BLaER1 treated with 17β-estradiol and CSF1 and Interleukin-3, amounts not matched to agents 10 nM and 100 nM (cell line): ENCODE results near the gene PWWP2A.

Source experiments
- H3K27ac ChIP-seq, 11 experiments: shearing (Covaris generic); formaldehyde crosslinking; 2 replicates each; pipeline ENCODE4 v1.8.1; 2022
- H3K27me3 ChIP-seq, 11 experiments: shearing (Covaris generic); formaldehyde crosslinking; 2 replicates each; pipeline ENCODE4 v1.8.1; 2022
- H3K36me3 ChIP-seq, 11 experiments: shearing (Covaris generic); formaldehyde crosslinking; 2 replicates each; pipeline ENCODE4 v1.8.1; 2022
- H3K4me1 ChIP-seq, 10 experiments: shearing (Covaris generic); formaldehyde crosslinking; 2 replicates each; pipeline ENCODE4 v1.8.1; 2022
- H3K4me2 ChIP-seq, 11 experiments: shearing (Covaris generic); formaldehyde crosslinking; 2 replicates each; pipeline ENCODE4 v1.8.1; 2022
- H3K4me3 ChIP-seq, 10 experiments: shearing (Covaris generic); formaldehyde crosslinking; 2 replicates each; pipeline ENCODE4 v1.8.1; 2022
- H3K9ac ChIP-seq, 11 experiments: shearing (Covaris generic); formaldehyde crosslinking; 2 replicates each; pipeline ENCODE4 v1.8.1; 2022
- H3K9me3 ChIP-seq, 11 experiments: shearing (Covaris generic); formaldehyde crosslinking; replicated peaks in 1 of 11; 2 replicates each; pipeline ENCODE4 v1.8.1; 2022
- H4K20me1 ChIP-seq, 11 experiments: shearing (Covaris generic); formaldehyde crosslinking; 2 replicates each; pipeline ENCODE4 v1.8.1; 2022
- Cebpa-rat ChIP-seq, 11 experiments: shearing (Covaris generic); IDR thresholded peaks; 2 replicates each; pipeline ENCODE4 v1.8.1; 2022

PWWP2A gene

GRCh38 chr5:160089531-160089930 lies 29.7 kb downstream of the PWWP2A start:
- Histone ChIP-seq H3K27ac (peak overlapping the region in 8 of 11 experiments; percentile 10 to 70 (median 46); a peak in 13 of 22 replicates), H3K4me2 (peak overlapping the region in 8 of 11 experiments; percentile 24 to 90 (median 78); a peak in 15 of 22 replicates)

DNA sequence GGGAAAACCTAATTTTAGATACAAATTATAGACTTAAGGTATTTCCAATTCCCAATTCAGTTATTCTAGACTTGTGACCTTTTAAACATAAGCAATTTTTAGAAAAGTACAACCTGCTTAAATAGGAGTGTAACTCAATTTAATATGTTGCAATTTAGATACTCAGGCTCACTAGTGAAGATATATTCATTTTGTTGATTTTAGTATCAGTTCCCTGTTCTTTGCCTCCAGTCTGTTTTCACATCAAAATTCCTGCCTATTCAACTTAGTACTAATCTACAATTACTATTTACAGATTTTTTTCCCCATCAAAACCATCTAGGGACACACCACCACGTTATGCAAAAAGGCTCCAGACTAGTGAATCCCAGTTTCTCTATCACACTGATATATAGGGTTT lies 30.4 kb downstream of the PWWP2A start:
- peak overlapping the region in 2 of 11 experiments; percentile 20 to 54; a peak in 4 of 22 replicates for H3K9ac ChIP-seq
- peak overlapping the region in 8 of 11 experiments; percentile 24 to 90 (median 78); a peak in 15 of 22 replicates for H3K4me2 ChIP-seq
- peak overlapping the region in 8 of 11 experiments; percentile 10 to 70 (median 46); a peak in 13 of 22 replicates for H3K27ac ChIP-seq

More at GRCh38 chr5:160089531-160089930, 29.7 kb downstream of the PWWP2A start:
- H3K4me1 ChIP-seq = peaks cover 0 to 80% (median 50%) of the 10 kb centered on the region in 10 experiments; a peak in 15 of 20 replicates
- H4K20me1 ChIP-seq = no peaks in the 10 kb centered on the region
- peak overlapping the region in 1 of 11 experiments; percentile 54; a peak in 3 of 22 replicates for H3K9ac ChIP-seq
- no peak for TF ChIP-seq Cebpa-rat (IDR thresholded peaks at IDR 0.05)
- H3K36me3 ChIP-seq = peaks cover 20 to 55% (median 37%) of the 10 kb centered on the region in 11 experiments
- H3K27me3 ChIP-seq = no peaks in the 10 kb centered on the region
- H3K4me3 ChIP-seq = peak overlapping the region in 1 of 10 experiments; percentile 25; a peak in 2 of 20 replicates
- H3K9me3 ChIP-seq = no peaks in the 10 kb centered on the region

DNA sequence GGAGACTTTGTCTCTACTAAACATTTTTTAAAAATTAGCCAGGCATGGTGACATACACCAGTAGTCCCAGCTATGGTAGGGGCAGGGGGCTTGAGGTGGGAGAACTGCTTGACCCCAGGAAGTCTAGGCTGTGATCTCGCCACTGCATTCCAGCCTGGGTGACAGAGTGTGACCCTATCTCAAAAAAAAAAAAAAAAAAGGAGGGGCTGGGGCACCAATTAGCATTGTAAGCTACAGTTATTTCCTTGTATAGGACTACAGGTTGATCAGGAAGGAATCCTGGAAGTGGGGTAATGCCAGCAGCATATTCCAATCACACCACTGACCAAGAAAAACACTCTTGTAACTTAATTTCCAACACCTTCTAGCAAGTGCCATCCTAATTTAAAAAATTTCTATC lies 32.1 kb downstream of the PWWP2A start:
- Histone ChIP-seq H3K27me3 (no peaks in the 10 kb centered on the region), H3K9ac (no peak overlapping the region), H3K9me3 (no peaks in the 10 kb centered on the region), H3K36me3 (peaks cover 2 to 34% (median 13%) of the 10 kb centered on the region in 11 experiments; a peak in 21 of 22 replicates), H3K4me1 (peaks cover 0 to 77% (median 31%) of the 10 kb centered on the region in 10 experiments; a peak in 15 of 20 replicates), H3K4me2 (peak overlapping the region in 4 of 11 experiments; percentile 78 to 90 (median 86); a peak in 7 of 22 replicates), H3K27ac (peak overlapping the region in 3 of 11 experiments; percentile 21 to 62 (median 55); a peak in 1 of 22 replicates), H3K4me3 (no peak overlapping the region), H4K20me1 (no peaks in the 10 kb centered on the region)
- TF ChIP-seq Cebpa-rat (IDR thresholded peaks at IDR 0.05) = no peak

More for the DNA sequence above, 30.4 kb downstream of the PWWP2A start:
- Histone ChIP-seq H3K4me3 (peak overlapping the region in 2 of 10 experiments; percentile 25 to 28; a peak in 2 of 20 replicates), H3K36me3 (peaks cover 18 to 50% (median 29%) of the 10 kb centered on the region in 11 experiments), H4K20me1 (no peaks in the 10 kb centered on the region), H3K9me3 (no peaks in the 10 kb centered on the region), H3K4me1 (peaks cover 0 to 78% (median 46%) of the 10 kb centered on the region in 10 experiments; a peak in 15 of 20 replicates), H3K27me3 (no peaks in the 10 kb centered on the region)
- no peak for TF ChIP-seq Cebpa-rat (IDR thresholded peaks at IDR 0.05)

DNA sequence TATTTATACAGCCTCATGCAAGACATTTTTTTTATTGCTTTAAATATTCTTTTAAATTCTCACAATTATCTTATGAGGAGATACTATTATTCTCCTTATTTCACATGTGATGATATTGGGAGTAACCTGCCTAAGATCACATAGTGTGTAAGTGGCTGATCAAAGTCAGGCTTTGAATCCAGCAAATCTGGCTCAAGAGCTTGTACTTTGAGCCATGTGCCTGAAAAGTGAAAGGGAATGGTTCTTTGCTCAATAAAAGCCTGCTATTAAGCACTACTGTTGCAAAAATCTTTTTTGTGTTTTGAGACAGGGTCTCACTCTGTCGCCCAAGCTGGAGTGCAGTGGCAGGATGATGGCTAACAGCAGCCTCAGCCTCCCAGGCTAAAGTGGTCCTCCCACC lies 35.1 kb downstream of the PWWP2A start:
- Histone ChIP-seq H3K27ac (no peak overlapping the region), H3K27me3 (no peaks in the 10 kb centered on the region), H3K4me3 (no peak overlapping the region), H3K9me3 (no peaks in the 10 kb centered on the region), H3K4me1 (peaks cover 0 to 63% (median 19%) of the 10 kb centered on the region in 10 experiments; a peak in 15 of 20 replicates), H3K9ac (no peak overlapping the region), H4K20me1 (no peaks in the 10 kb centered on the region), H3K36me3 (peaks cover 0 to 32% (median 11%) of the 10 kb centered on the region in 11 experiments; a peak in 13 of 22 replicates), H3K4me2 (no peak overlapping the region)
- TF ChIP-seq Cebpa-rat (IDR thresholded peaks at IDR 0.05) = no peak

- Histone ChIP-seq H3K27me3 (no peaks in the 10 kb centered on the region), H3K27ac (no peak overlapping the region), H4K20me1 (no peaks in the 10 kb centered on the region), H3K36me3 (peaks cover 0 to 38% (median 18%) of the 10 kb centered on the region in 11 experiments; a peak in 15 of 22 replicates), H3K9me3 (no peaks in the 10 kb centered on the region), H3K4me1 (peaks cover 0 to 57% (median 13%) of the 10 kb centered on the region in 10 experiments; a peak in 15 of 20 replicates), H3K9ac (no peak overlapping the region), H3K4me2 (no peak overlapping the region; a peak in 1 of 22 replicates), H3K4me3 (no peak overlapping the region)
- no peak for TF ChIP-seq Cebpa-rat (IDR thresholded peaks at IDR 0.05)
Observed at GRCh38 chr5:160083501-160083900, 35.7 kb downstream of the PWWP2A start.

- H3K27ac ChIP-seq = no peak overlapping the region
Observed at GRCh38 chr5:160082614-160083500, 36.4 kb downstream of the PWWP2A start.

DNA sequence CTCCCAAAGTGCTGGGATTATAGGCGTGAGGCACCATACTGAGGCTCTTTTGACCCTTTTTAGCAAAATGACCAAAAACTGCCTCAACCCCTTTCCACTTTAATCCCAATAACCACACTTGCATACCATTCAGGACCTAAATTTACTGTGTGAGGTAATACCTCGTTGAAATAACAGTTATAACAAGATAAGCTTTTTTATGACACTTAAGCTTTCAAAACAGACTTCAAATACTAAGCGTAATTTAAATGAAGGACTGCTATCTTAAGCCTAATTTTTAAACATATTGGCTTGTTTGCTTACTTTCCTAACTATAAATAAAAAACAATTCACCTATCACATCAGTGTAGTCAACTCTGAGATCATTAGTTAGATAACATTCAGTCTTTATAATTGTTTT lies 37.8 kb downstream of the PWWP2A start:
- H3K4me2 ChIP-seq = peak overlapping the region in 5 of 11 experiments; percentile 8 to 52 (median 46); a peak in 6 of 22 replicates
- TF ChIP-seq Cebpa-rat (IDR thresholded peaks at IDR 0.05) = no peak
- no peaks in the 10 kb centered on the region for H4K20me1 ChIP-seq
- H3K9ac ChIP-seq = 0 out of 22 replicates have a peak overlapping the region, but pooled peaks of 2 of the 11 experiments have one; percentile 12 to 13
- H3K36me3 ChIP-seq = peaks cover 9 to 52% (median 33%) of the 10 kb centered on the region in 11 experiments; a peak in 19 of 22 replicates
- no peaks in the 10 kb centered on the region for H3K9me3 ChIP-seq
- H3K27me3 ChIP-seq = no peaks in the 10 kb centered on the region
- H3K4me3 ChIP-seq = no peak overlapping the region
- peaks cover 0 to 36% (median 3%) of the 10 kb centered on the region in 10 experiments; a peak in 10 of 20 replicates for H3K4me1 ChIP-seq
- peak overlapping the region in 4 of 11 experiments; percentile 24 to 52 (median 37); a peak in 5 of 22 replicates for H3K27ac ChIP-seq

More at GRCh38 chr5:160082614-160083500, 36.4 kb downstream of the PWWP2A start:
- H3K9me3 ChIP-seq = no peaks in the 10 kb centered on the region
- no peaks in the 10 kb centered on the region for H4K20me1 ChIP-seq
- H3K9ac ChIP-seq = no peak overlapping the region
- no peak overlapping the region; a peak in 1 of 22 replicates for H3K4me2 ChIP-seq
- no peak overlapping the region for H3K4me3 ChIP-seq
- peaks cover 5 to 45% (median 23%) of the 10 kb centered on the region in 11 experiments; a peak in 18 of 22 replicates for H3K36me3 ChIP-seq
- H3K4me1 ChIP-seq = peaks cover 0 to 50% (median 7%) of the 10 kb centered on the region in 10 experiments; a peak in 13 of 20 replicates
- TF ChIP-seq Cebpa-rat (IDR thresholded peaks at IDR 0.05) = no peak
- H3K27me3 ChIP-seq = no peaks in the 10 kb centered on the region

DNA sequence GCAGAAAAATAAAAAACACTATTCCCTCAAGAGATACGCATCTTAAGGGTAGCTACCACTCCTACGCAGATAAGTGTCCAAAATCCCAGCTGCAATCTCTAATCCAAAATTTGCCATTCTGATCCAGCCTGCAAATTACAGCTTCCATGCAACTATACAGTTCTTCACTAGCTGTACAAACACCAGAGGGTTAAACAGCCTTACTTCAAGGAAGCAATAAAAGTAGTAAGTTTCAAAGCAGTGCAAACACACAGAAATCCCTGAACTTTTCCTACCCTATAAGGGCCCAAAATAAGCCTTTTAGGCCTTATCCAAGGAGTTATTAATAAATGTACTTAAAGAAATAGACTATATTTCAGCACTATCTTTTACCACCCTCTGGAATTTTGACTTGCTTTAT lies 39.5 kb downstream of the PWWP2A start:
- no peak overlapping the region for H3K4me2 ChIP-seq
- no peaks in the 10 kb centered on the region for H3K27me3 ChIP-seq
- H3K27ac ChIP-seq = no peak overlapping the region
- TF ChIP-seq Cebpa-rat (IDR thresholded peaks at IDR 0.05) = no peak
- H3K36me3 ChIP-seq = peaks cover 9 to 57% (median 30%) of the 10 kb centered on the region in 11 experiments; a peak in 19 of 22 replicates
- H4K20me1 ChIP-seq = no peaks in the 10 kb centered on the region
- H3K9me3 ChIP-seq = no peaks in the 10 kb centered on the region
- H3K9ac ChIP-seq = no peak overlapping the region
- H3K4me3 ChIP-seq = no peak overlapping the region
- peaks cover 0 to 36% (median 3%) of the 10 kb centered on the region in 10 experiments; a peak in 10 of 20 replicates for H3K4me1 ChIP-seq
